ENCODE data around the gene TSPAN9.

TSPAN9 gene

DNA sequence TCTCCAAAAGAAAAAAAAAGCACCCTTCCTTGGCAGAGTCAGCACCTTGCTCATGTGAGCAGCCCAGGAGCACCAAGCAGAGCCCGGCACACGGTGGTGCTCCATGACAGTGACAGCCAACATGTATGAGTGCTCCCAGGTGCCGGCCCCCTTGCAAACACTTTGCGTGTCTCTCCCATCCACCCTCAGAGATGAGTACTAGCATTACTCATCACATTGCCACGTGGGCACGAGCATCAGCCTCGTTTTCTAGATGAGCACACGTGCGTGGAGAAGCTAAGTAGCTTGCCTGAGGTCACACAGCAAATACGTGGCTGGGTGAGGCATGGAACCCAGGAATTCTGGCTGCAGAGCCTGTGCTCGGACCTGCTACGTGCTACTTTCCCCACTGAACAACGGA is 235.9 kb downstream of the TSPAN9 start:
- Histone ChIP-seq H3K9ac (ENCODE audit: low read depth, low read length) (no peak overlapping the region), H3K9me3 (ENCODE audit: control insufficient read depth, insufficient read depth, low read length) (no peaks in the 10 kb centered on the region), H3K4me1 (ENCODE audit: insufficient read depth, low read length) (peaks cover 7% of the 10 kb centered on the region; the same call in 1 of the 2 replicates), H3K36me3 (ENCODE audit: insufficient read depth, low read length) (no peaks in the 10 kb centered on the region)

DNA sequence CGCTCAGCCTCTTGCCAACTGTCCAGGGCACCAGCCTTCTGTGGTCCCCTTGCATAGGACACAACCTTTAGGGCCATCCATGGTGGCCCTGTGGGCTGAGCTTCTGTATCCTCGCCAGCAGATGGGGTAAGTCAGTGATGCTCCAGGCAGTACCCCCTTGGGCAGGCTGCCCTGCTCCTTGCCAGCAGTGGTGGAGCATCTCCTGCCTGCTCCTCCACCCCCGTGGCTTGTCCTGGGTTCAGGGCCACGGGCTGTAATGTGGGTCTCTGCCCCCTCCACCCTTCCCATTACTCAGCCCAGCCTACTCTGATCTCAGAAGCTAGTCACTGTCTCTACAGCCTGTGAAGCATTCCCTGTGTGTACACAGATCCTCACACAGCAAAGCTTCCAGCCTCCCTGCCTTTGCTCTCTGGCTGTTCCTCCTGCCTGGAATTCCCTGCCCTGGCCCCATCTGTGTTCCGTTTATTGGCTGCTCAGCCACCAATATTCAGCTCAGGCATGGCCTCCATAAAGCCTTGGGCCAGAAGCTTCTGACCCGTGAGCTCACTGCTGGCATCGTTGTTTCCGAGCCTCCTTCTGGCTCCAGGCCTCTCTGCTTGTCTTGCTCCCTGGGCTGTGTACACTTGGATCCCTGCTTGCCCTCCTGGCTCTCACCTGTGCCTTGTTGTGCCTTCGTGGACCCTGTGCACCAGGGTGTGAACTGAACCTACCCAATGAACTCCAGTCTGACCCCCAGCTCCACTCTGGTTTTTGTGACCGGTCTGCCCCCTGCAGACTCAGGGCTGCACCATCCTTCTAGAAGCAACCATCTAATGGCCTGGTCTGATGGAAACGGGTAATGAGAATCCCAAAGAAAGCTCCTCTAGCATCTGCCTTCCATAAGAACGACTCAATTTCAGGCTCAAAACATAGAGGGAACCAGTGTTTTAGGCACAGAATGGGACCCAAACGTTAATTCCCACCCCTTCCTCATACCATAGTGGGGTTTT is 236.8 kb downstream of the TSPAN9 start:
- peaks cover 7% of the 10 kb centered on the region; the same call in 1 of the 2 replicates for H3K4me1 ChIP-seq (ENCODE audit: insufficient read depth, low read length)

DNA sequence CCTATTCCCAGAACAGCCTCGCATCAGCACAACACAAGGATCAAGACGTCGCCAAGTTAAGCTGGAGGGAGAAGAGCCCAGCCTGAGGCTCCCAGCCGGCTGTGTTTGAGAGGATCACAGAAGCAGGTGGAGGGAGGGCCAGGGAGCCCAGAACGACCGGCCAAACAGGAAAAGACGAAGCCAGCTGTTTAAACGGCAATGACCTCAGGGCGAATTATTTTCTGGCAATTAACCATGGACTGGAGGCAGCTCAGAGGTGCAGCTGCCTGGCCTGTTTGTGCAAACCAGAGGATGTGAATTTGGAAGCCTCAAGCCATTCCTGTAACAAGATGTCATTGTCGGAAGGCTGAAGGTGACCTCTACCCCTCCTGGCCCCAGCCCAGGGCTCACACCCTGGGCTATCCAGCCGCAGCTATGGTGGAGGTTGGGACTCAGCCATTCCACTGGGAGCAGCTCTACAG is 238.1 kb downstream of the TSPAN9 start:
- Histone ChIP-seq H3K9me3 (ENCODE audit: control insufficient read depth, insufficient read depth, low read length) (no peaks in the 10 kb centered on the region), H3K9ac (ENCODE audit: low read depth, low read length) (no peak overlapping the region), H3K36me3 (ENCODE audit: insufficient read depth, low read length) (no peaks in the 10 kb centered on the region), H3K4me1 (ENCODE audit: insufficient read depth, low read length) (peaks cover 7% of the 10 kb centered on the region; the same call in 1 of the 2 replicates)

More for the DNA sequence above, 236.8 kb downstream of the TSPAN9 start:
- H3K9me3 ChIP-seq (ENCODE audit: control insufficient read depth, insufficient read depth, low read length): no peaks in the 10 kb centered on the region
- no peaks in the 10 kb centered on the region for H3K36me3 ChIP-seq (ENCODE audit: insufficient read depth, low read length)
- no peak overlapping the region for H3K9ac ChIP-seq (ENCODE audit: low read depth, low read length)

DNA sequence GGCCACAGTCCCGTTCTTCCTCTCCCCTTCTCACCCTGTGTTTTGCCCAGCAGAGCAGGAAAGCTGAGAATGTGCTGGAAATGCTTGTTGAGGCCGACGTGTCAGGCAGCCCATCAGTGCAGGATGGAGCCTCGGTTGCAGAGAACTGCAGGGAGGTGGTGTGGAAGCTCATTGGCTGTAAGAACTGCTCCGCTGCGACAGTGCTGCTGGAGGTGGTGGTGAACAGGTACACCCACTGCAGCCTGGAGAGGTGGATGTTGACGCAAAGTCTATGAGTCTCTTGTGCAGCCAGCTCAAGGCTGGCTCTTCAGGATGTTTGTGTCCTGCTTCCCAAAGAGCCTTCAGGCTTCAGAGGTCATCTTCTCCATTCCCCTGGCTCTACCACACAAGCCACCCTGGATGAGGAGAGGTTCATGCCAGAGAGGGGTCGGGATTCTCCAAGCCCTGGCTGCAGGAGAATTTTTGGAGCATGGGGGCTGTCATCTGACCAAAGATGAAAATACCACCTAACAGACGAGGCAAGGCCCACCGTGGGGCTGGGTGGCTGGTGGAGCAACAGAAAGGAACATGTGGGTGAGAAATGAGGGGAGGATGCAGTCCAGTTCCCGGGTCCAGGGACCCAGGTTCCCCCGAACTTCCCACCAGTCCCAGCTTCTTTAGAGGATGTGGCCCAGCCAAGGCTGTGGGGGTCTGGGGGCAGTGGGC is 239.7 kb downstream of the TSPAN9 start:
- Histone ChIP-seq H3K36me3 (ENCODE audit: insufficient read depth, low read length) (no peaks in the 10 kb centered on the region), H3K9me3 (ENCODE audit: control insufficient read depth, insufficient read depth, low read length) (no peaks in the 10 kb centered on the region), H3K9ac (ENCODE audit: low read depth, low read length) (no peak overlapping the region), H3K4me1 (ENCODE audit: insufficient read depth, low read length) (peaks cover 4% of the 10 kb centered on the region; the same call in 1 of the 2 replicates)

DNA sequence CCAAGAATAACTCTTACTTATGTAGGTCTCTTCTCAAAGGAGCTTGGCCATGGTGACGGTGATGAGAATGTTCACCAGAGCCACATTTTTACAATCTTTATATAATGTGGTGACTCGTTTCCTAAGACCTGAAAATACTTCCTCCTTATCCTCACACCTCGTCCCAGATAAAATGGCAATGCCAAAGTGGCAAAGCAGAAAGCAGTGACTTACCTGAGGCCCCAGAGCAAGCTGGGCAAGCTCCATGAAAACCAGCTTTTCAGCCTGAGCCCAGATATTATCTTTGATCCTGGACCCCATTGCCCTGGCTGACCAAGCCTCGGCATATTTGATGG is 240.3 kb downstream of the TSPAN9 start:
- no peak overlapping the region for H3K9ac ChIP-seq (ENCODE audit: low read depth, low read length)
- H3K9me3 ChIP-seq (ENCODE audit: control insufficient read depth, insufficient read depth, low read length): no peaks in the 10 kb centered on the region
- no peaks in the 10 kb centered on the region for H3K36me3 ChIP-seq (ENCODE audit: insufficient read depth, low read length)
- H3K4me1 ChIP-seq (ENCODE audit: insufficient read depth, low read length): peaks cover 4% of the 10 kb centered on the region; the same call in 1 of the 2 replicates

DNA sequence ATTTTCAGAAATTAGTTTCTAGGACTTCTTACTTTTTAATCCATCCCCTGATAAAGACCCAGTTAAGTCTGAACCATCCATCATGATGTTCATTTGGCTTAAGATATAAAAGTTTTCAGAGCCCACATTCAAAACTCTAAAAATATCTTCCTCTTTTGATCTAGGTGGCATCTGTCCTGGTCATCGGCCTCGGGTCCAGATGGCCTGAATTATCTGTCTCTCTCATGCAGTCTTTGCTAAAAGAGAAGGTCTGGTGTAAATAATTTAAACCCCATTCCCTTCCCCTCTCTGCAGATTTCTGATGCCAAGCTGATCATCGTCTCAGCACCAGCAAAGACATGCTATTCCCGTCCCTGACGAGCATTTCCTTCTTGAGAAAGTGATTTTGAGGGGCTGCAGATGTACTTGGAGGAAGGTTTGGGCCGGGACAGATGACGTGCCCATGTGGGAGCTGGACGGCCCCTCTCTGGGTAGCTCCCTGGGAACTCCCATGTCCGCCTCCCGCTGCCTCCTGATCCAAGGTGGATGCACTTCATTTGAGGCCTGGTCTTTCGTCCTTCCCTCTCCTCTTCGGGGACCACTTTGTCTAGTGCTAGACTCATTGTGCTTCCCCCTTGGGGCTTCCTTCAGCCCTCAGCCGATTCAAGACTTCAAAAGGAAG is 240.8 kb downstream of the TSPAN9 start:
- Histone ChIP-seq H3K9me3 (ENCODE audit: control insufficient read depth, insufficient read depth, low read length) (no peaks in the 10 kb centered on the region), H3K9ac (ENCODE audit: low read depth, low read length) (no peak overlapping the region), H3K4me1 (ENCODE audit: insufficient read depth, low read length) (peaks cover 4% of the 10 kb centered on the region; the same call in 1 of the 2 replicates), H3K36me3 (ENCODE audit: insufficient read depth, low read length) (no peaks in the 10 kb centered on the region)

DNA sequence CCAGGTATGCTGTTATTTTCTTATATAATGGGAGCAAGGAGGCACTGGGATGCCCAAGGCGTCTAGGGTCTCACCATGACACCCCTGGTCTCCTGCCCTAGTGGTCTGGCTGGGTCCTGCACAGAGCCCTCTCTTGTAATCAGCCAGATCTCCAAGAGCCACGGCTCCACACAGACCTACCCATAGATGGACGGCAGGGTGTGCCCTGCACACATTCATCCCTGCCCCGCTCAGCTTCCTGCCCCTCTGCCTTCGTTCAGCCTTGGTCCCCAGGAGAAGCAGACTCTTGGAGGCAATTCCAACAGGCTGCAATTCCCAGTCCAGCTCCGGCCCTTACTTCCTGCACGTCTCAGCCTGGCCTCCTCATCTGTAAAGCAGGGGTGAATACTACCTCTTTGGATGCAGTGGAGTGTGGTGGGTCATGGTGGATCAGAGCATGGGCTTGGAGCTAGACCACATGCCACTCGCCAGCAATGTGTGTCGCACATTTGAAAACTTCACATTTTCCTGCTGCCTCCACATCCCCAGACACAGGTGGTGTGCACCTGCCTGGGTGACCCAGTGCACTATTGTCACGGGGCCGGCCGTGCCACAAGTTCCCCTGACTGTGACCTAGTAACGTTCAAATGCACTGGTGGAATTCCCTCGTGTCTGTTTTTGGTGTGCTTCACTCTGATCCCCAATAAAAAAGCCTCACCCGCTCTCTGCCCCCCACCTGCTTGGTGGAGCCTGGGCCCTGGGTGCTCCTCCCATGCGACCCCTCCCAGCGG is 242.7 kb downstream of the TSPAN9 start:
- no peak overlapping the region for H3K9ac ChIP-seq (ENCODE audit: low read depth, low read length)
- no peaks in the 10 kb centered on the region for H3K9me3 ChIP-seq (ENCODE audit: control insufficient read depth, insufficient read depth, low read length)
- no peaks in the 10 kb centered on the region for H3K36me3 ChIP-seq (ENCODE audit: insufficient read depth, low read length)
- peaks cover 4% of the 10 kb centered on the region; the same call in 1 of the 2 replicates for H3K4me1 ChIP-seq (ENCODE audit: insufficient read depth, low read length)

DNA sequence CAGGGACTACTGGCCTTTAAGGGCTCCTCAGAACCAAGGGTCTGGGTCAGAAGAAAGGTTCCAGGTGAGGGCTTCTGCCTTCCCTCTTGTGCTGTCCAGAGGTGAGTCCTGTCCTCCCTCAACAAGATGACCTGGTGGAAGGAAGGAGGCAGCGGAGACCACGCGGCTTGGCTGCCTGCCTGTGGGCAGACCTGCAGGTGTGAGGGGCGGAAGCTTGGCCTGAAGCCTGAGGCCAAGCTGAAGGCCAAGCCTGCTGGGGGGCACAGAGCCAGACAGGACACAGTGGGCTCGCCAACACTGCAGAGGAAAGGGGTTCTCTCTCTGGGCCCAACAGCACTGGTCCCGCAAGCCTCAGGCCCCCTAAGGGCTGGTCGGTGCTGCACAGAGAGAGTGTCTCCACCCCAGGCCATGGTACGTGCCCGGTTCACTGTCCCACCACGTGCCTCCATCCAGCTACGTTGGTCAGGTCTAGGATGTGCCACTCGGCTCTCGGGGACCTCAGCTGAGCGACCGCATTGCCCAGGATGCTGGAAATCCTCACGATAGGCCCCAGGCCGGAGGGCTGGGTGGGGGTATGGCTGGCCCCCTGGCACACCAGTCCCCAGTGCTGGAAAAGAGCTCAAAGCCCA is 243.8 kb downstream of the TSPAN9 start:
- Histone ChIP-seq H3K36me3 (ENCODE audit: insufficient read depth, low read length) (no peaks in the 10 kb centered on the region), H3K9me3 (ENCODE audit: control insufficient read depth, insufficient read depth, low read length) (no peaks in the 10 kb centered on the region), H3K9ac (ENCODE audit: low read depth, low read length) (no peak overlapping the region), H3K4me1 (ENCODE audit: insufficient read depth, low read length) (peaks cover under 1% of the 10 kb centered on the region; the same call in 1 of the 2 replicates)

DNA sequence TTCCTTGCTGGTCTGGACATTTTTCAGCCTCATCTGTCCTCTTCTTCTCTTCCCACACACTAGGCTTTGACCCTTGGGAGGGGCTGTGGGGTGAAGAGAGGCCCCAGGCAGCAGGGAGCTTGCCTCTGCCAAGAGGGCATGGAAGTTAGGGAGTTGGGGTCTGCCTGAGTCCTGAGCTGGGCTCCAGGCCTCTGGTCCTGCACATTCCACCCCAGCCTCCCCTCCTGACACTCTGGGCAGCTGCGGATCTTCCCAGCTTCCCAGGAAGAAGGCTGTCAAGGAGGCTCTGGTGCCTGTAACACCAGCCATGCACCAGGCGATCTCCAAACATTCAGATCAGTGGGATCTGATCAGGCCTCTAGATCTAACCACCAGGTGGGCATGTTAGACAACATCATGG is 244.7 kb downstream of the TSPAN9 start:
- Histone ChIP-seq H3K4me1 (ENCODE audit: insufficient read depth, low read length) (peaks cover 6% of the 10 kb centered on the region; the same call in 1 of the 2 replicates), H3K36me3 (ENCODE audit: insufficient read depth, low read length) (no peaks in the 10 kb centered on the region), H3K9ac (ENCODE audit: low read depth, low read length) (no peak overlapping the region), H3K9me3 (ENCODE audit: control insufficient read depth, insufficient read depth, low read length) (no peaks in the 10 kb centered on the region)

DNA sequence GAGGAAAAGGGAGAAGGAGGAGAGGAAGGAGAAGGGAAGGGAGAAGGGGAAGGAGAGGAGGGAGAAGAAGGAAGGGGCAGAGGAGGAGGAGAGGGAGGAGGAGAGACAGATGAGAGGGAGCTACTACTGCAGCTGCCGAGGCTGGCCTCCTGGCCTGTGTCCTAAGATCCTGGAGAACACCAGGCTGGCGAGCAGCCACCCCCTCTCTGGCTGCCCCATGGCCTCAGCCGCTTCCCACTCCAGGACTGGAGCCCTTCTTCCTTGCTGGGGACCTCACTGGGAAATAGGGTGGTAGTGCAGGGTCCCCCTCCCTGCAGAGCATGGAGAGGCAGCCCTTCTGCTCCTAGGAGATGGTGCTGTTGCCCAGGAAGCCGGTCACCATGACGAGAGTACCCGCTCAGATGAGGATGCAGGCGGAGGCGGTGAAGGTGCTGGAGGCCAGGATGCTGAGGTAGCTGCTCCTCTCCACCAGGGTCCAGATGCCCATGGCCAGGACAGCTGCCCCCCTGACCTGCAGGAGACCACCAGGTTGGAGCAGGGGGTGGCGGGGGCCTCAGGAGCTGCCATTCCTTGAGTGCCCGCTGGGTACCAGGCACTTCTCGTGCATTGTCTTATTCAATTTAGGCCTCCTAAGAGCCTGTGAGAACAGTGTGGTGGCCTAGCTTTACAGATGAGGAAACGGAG is 246.0 kb downstream of the TSPAN9 start:
- Histone ChIP-seq H3K36me3 (ENCODE audit: insufficient read depth, low read length) (no peaks in the 10 kb centered on the region), H3K9ac (ENCODE audit: low read depth, low read length) (no peak overlapping the region), H3K9me3 (ENCODE audit: control insufficient read depth, insufficient read depth, low read length) (no peaks in the 10 kb centered on the region), H3K4me1 (ENCODE audit: insufficient read depth, low read length) (peaks cover 10% of the 10 kb centered on the region)

DNA sequence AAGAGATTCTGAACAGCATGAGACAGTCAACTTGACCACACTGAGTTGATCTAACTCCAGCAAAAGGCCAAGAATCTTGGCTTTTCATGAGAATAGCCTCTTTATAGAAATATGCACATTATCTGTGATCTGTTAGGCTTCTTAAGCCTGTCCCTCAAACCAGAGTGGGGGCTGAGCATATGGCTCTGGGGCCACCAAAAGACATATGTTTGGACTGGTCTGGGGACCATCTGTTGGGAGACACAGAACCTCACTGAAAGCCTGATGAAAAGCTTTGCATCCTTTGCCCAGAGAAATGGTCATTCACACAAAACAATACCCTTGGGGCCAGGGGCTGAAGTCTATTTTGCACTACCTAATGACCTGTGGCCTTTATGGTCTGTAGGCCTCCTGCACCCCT is 248.6 kb downstream of the TSPAN9 start:
- Histone ChIP-seq H3K4me1 (ENCODE audit: insufficient read depth, low read length) (peaks cover 21% of the 10 kb centered on the region), H3K36me3 (ENCODE audit: insufficient read depth, low read length) (no peaks in the 10 kb centered on the region), H3K9me3 (ENCODE audit: control insufficient read depth, insufficient read depth, low read length) (no peaks in the 10 kb centered on the region), H3K9ac (ENCODE audit: low read depth, low read length) (no peak overlapping the region)

DNA sequence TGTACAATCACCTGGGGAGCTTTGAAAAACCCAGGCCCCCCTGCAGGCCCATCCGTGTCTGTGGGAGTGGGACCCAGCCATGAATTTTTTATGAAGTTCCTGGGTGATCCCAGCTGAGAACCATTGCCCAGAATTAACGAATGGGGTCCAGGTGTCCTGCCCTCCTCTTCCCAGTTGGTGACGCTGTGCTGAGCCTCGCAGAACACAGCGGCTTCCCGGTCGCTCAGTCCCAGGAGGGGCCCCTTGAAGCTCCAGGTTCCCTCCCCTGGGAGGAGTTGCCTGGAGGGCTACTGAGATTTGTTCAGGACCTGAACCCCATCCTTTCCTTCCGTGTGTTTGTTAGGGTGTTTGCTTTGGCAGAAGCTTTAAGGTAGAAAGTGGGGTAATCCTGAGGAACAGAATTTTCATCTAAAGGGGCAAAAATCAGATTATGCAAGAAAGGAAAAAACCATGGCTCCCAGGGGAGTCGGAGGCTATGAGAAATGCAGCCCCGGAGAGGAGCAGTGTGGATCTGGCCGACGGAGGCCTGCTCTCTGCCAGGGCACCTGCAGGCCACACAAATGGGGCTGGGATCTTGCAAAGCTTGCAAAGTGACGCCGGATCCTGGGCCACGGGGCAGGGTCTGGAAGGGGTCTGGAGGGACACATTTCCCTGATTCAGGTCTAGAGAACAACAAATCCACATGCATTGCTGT is 249.1 kb downstream of the TSPAN9 start:
- peaks cover 21% of the 10 kb centered on the region for H3K4me1 ChIP-seq (ENCODE audit: insufficient read depth, low read length)
- no peak overlapping the region for H3K9ac ChIP-seq (ENCODE audit: low read depth, low read length)
- H3K9me3 ChIP-seq (ENCODE audit: control insufficient read depth, insufficient read depth, low read length): no peaks in the 10 kb centered on the region
- H3K36me3 ChIP-seq (ENCODE audit: insufficient read depth, low read length): no peaks in the 10 kb centered on the region

Measured in ES-I3 (cell line).